NCI-H748 treated with DMSO at 0.1 percent for 48 hours (cell line): Measurements from ENCODE around the gene PTPN12.
"Not testable (repeated sequence)": the region's sequence is repeated elsewhere in the genome, so short reads cannot be mapped to it uniquely, and the experiment has no call there.

Experiments
- DNase-seq: peaks from one replicate; lab custom pipeline; 2025; lab: John Stamatoyannopoulos, UW

The PTPN12 gene

GRCh38 chr7:77537136-77537777, at the start of gene PTPN12:
PTPN12 (plus strand) TSS chr7:77537295; CDS start chr7:77537547, 252 bp downstream.
- peak; percentile 67 for DNase-seq

GRCh38 chr7:77488986-77489385, 48.1 kb upstream of the PTPN12 start:
- no peak for DNase-seq

- DNase-seq, result peak; percentile 90
Observed at GRCh38 chr7:77497079-77497478, 40.0 kb upstream of the PTPN12 start.

DNA sequence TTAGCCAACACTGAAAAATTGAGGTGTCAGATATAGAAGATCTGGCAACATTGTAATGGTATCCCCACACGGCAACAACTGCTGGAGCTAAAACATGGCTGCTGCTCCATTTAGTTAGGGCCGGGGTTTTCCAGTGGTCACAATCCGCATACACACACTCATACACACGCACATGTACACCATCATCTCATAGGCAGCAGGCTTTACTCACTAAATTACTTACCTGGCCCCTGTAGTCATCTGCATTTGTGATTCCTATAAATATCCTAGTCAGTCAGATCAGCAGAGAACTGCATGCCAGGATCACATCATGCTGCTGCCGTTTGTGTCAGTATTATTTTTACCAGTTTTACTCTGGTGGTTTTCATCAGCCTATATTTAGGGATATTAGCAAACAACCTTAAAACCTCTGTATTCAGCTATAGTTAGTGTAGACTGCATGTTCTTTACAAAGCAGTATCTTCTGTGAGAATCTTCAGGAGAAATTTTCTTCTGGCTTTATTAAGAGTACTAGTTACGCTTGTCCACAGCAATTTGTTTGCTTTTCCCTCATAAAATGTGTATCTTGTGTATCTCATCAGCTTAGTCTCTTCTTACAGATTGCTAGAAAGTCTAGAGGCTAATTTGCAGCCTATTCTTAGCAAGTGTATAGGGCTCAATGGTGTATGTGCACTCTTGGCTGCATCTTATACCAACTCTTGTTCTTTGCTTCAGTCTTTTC, 38.3 kb upstream of the PTPN12 start:
- DNase-seq, result no peak

DNA sequence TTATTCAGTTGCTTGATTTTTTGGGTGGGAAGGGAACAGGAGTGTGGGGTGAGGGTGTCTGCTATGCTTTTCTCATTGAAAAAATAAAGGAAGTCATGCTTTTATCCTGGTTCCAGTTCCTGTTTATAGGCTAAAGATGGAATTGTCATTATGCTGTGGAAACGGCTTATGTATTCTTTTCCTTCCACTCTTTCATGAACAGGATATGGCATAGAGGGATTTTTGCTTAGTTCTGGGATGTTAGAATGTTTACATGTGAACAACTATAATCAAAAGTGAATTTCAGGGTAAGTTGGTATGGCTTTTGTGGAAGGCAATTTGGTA, 35.9 kb upstream of the PTPN12 start:
- DNase-seq, result no peak

- no peak for DNase-seq
Observed at GRCh38 chr7:77504951-77505350, 32.1 kb upstream of the PTPN12 start.

GRCh38 chr7:77506899-77507298, 30.2 kb upstream of the PTPN12 start:
- DNase-seq, result no peak

DNA sequence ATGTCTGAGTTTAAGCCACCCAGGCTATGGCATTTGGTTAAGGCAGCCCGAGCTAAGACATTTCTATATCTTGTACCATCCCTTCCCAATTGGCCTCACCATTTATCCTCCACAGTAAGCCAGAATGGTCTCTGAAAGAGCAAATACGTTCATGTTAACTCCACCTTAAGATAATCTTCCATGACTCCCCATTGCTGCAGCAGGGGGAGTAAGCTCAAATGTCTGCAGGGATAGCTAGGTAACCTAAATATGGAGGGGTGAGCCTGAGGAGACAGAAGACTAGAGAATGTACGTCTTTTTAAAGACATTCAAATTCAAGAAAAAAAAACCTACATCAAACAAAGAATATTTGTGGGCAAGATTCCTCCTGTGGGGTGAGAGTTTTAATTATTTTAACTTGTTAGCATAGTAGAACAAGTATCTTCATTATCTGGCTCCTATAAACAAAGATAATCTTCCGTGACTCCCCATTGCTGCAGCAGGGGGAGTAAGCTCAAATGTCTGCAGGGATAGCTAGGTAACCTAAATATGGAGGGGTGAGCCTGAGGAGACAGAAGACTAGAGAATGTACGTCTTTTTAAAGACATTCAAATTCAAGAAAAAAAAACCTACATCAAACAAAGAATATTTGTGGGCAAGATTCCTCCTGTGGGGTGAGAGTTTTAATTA, 24.0 kb upstream of the PTPN12 start:
- DNase-seq, result not testable (repeated sequence)

DNA sequence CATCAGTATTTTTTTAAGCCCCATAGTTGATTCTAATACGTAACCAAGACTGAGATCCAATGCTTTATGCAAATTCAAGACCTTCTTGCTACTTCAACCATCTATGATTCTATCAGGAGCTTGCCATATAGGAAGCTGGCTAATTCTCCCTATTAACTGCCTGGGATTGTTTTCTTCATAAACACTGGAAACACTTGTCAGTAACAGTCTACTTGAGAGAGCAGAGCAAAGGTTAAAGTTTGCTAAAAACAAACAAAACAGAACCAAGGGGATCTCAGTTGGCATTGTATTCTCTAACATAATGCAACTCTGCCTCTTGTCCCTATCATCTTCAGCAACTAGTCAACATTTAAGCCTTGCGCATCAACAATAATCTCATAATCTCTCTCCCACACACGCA, 21.0 kb upstream of the PTPN12 start:
- DNase-seq, result no peak

- DNase-seq, result no peak
Observed at GRCh38 chr7:77520261-77520660, 16.8 kb upstream of the PTPN12 start.

DNA sequence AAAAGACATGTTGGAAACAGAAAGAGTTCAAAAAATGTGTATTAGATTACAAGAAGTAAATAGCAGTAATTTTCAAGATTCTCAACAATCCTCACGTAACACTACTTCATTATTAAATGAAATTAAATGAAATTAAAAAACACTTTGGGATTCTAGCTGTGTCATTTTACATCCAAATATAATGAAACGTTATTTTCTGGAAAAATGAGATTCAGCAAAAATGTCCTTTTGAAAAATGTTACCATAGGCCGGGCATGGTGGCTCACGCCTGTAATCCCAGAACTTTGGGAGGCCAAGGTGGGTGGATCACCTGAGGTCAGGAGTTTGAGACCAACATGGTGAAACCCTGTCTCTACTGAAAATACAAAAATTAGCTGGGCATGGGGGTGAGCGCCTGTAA, 15.6 kb upstream of the PTPN12 start:
- not testable (repeated sequence) for DNase-seq

DNA sequence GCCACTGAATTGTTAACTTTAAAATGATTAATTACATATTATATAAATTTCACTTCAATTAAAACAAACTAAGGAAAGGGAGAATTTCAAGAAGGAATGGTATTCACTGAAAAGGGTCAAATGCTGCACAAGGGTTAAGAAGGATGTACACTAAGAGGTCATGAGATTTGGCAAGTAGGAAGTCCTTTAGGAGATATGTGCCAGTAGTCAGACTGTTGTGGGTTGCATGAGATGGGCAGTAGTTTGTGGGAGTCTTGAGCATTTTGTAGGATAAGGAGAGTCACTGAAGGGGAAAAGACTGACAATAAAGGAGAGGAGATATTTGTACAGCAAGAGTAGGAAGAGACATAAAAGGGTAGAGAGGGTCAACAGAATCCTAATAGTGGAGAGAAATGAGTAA, 12.4 kb upstream of the PTPN12 start:
- DNase-seq, result no peak

DNA sequence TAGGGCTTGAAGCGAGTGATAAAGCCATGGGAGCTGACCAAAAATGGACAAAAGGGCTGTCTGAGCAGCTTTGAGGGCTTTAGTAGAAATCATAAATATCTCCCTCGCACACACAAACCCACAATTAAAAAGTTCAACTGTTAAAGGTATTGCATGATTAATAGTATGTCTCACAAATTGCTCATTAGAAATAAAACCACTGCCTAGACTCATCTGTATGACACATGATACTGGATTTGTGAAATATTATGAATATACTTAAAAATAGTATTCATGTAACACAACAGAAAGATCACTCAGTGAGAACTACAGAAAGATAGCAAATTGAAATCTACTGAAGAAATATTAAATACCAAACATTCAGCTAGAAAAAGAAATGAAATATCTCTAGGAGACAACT, 11.9 kb upstream of the PTPN12 start:
- DNase-seq, result no peak

- DNase-seq, result no peak
Observed at GRCh38 chr7:77528368-77528767, 8.7 kb upstream of the PTPN12 start.

DNA sequence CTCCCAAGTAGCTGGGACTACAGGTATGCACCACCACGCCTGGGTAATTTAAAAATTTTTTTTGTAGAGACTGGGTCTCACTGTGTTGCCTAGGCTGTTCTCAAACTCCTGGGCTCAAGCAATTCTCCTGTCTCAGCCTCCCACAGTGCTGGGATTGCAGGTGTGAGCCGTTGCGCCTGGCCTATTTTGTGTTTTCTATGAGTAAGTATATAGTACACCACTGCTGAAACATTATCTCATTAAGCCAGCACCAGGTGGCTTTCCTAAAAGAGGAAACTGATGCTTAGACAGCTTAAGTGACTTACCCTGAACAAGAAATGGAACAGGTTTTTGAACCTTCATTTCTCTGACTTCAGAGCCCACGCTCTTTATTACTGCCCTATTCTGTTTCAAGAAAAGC, 7.8 kb upstream of the PTPN12 start:
- DNase-seq, result no peak

- DNase-seq, result no peak
Observed at GRCh38 chr7:77531038-77531437, 6.1 kb upstream of the PTPN12 start.

DNA sequence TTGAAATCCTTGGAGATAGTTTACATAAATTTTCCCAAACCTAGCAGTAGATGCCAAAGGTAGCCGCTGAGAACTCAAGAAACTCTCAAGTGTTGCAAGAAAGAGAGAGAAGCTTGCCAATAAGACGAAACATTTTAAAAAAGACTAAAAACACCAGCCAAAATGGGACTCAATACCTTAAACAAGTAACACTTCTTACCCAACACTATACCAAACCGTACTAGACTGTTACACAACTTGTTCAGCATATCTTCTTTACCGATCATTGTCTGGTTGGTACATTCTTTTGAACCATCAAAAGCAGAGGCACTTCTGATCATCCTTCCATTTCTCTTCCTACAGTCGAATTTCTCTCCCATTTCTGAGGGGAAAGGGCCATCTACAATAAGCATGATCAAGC, 4.8 kb upstream of the PTPN12 start:
- DNase-seq, result no peak

DNA sequence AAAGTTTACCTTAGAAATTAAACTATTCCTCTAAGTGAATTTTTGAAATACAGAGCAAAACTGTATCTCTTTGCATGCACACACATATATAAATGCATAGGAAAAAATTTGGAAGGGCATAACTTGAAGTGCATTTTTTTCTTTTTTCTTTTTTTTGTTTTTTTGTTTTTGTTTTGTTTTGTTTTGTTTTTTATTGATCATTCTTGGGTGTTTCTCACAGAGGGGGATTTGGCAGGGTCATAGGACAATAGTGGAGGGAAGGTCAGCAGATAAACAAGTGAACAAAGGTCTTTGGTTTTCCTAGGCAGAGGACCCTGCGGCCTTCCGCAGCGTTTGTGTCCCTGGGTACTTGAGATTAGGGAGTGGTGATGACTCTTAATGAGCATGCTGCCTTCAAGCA, 4.4 kb upstream of the PTPN12 start:
- not testable (repeated sequence) for DNase-seq

GRCh38 chr7:77534046-77534445, 3.0 kb upstream of the PTPN12 start:
- DNase-seq, result not testable (repeated sequence)

GRCh38 chr7:77536017-77536412, 1.1 kb upstream of the PTPN12 start:
- no peak for DNase-seq

- peak; percentile 84 for DNase-seq
Observed at GRCh38 chr7:77536413-77537135, 521 bp upstream of the PTPN12 start.

DNA sequence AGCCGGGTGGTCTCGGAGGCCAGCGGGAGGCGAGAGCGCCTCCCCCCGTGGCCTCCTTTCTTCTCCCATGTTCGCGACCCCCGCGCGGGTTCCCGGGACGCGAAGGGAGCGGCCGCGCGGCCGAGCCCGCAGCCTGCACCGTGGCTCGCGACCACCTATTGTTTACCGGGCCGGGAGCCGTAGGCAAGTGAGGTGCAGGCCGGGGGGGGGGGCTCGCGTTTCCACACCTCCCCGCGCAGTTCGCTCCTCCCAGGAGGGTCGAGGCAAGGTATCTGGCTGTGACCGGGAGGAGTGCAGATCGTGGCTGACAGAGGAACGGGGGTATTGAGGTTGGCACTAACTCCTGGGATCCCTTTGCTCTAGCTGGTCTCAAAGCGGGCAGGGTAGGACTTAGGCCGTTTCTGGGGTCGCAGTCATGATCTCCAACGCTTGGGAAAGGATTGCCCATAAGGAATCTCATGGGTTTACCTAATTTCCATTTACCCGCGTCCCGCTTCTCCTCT, 734 bp downstream of the PTPN12 start:
- peak; percentile 45 for DNase-seq
